ENCODE measurements around the gene SH3PXD2A.

Gene SH3PXD2A

GRCh38 chr10:103580011-103580410, 275.4 kb downstream of the SH3PXD2A start:
- Histone ChIP-seq H3K4me1 (peaks cover 10% of the 10 kb centered on the region), H3K4me3 (ENCODE audit: low read depth, low read length) (no peak overlapping the region), H3K27me3 (no peaks in the 10 kb centered on the region), H3K9me3 (no peaks in the 10 kb centered on the region), H3K36me3 (no peaks in the 10 kb centered on the region)
- no peak for TF ChIP-seq CTCF (IDR thresholded peaks at IDR 0.05; ENCODE audit: low read depth, low read length)
- DNase-seq = no peak

- peaks cover 10% of the 10 kb centered on the region for H3K4me1 ChIP-seq
- H3K9me3 ChIP-seq = no peaks in the 10 kb centered on the region
- H3K27me3 ChIP-seq = no peaks in the 10 kb centered on the region
- no peak for DNase-seq
- no peak for TF ChIP-seq CTCF (IDR thresholded peaks at IDR 0.05; ENCODE audit: low read depth, low read length)
- no peak overlapping the region for H3K4me3 ChIP-seq (ENCODE audit: low read depth, low read length)
- H3K36me3 ChIP-seq = no peaks in the 10 kb centered on the region
Observed at GRCh38 chr10:103578782-103579382, 276.5 kb downstream of the SH3PXD2A start.

GRCh38 chr10:103576862-103577261, 278.5 kb downstream of the SH3PXD2A start:
- no peak for DNase-seq
- H3K27me3 ChIP-seq = no peaks in the 10 kb centered on the region

GRCh38 chr10:103576076-103576471, 279.3 kb downstream of the SH3PXD2A start:
- no peak overlapping the region for H3K4me3 ChIP-seq (ENCODE audit: low read depth, low read length)
- TF ChIP-seq CTCF (IDR thresholded peaks at IDR 0.05; ENCODE audit: low read depth, low read length) = no peak
- no peaks in the 10 kb centered on the region for H3K4me1 ChIP-seq
- H3K36me3 ChIP-seq = no peaks in the 10 kb centered on the region
- H3K27me3 ChIP-seq = no peaks in the 10 kb centered on the region
- DNase-seq = no peak
- H3K9me3 ChIP-seq = no peaks in the 10 kb centered on the region

More at GRCh38 chr10:103576862-103577261, 278.5 kb downstream of the SH3PXD2A start:
- Histone ChIP-seq H3K4me1 (no peaks in the 10 kb centered on the region), H3K4me3 (ENCODE audit: low read depth, low read length) (no peak overlapping the region), H3K36me3 (no peaks in the 10 kb centered on the region), H3K9me3 (no peaks in the 10 kb centered on the region)
- TF ChIP-seq CTCF (IDR thresholded peaks at IDR 0.05; ENCODE audit: low read depth, low read length) = no peak

GRCh38 chr10:103575416-103576075, 279.8 kb downstream of the SH3PXD2A start:
- H3K36me3 ChIP-seq = no peaks in the 10 kb centered on the region
- H3K4me3 ChIP-seq (ENCODE audit: low read depth, low read length) = no peak overlapping the region
- H3K4me1 ChIP-seq = no peaks in the 10 kb centered on the region
- no peak for TF ChIP-seq CTCF (IDR thresholded peaks at IDR 0.05; ENCODE audit: low read depth, low read length)
- H3K9me3 ChIP-seq = no peaks in the 10 kb centered on the region
- H3K27me3 ChIP-seq = no peaks in the 10 kb centered on the region
- DNase-seq = no peak
